ENCODE results near the gene HSPG2.
A peak's percentile ranks its signal among the peaks of the same experiment; 100 is the strongest.

Gene HSPG2

DNA sequence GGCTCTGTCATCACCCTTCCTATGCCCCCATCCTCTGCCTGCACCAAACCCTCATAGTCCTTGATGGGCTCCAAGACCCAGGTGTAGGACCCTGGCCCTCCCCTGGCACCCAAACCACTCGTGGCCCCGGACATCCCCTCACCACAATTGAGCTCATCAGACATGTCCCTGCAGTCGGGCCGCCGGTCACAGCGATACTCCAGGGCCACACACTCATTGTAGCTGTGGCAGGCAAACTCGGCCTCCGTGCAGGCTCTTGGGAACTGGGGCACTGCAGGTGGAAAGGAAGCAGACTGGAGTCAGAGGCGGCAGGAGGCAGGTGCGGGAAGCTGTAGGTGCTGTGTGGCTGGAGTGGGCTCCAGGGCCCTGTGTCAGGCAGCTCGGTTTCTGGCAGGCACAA lies 49.3 kb downstream of the HSPG2 start:
- Histone ChIP-seq H3K27me3 (no peaks in the 10 kb centered on the region), H3K9me3 (no peaks in the 10 kb centered on the region), H3K4me1 (peaks cover 0 to 11% (median under 1%) of the 10 kb centered on the region in 4 donors), H3K27ac (peak overlapping the region in 1 of 2 donors; percentile 9), H3K4me3 (no peak overlapping the region), H3K36me3 (peaks cover 90 to 100% (median 99%) of the 10 kb centered on the region in 3 donors)
- intact Hi-C loops (cut with DNase I; ENCODE audit: low total_unique reads): no loop called here
- no peak for DNase-seq
- TF ChIP-seq CTCF (IDR thresholded peaks at IDR 0.05): no peak

DNA sequence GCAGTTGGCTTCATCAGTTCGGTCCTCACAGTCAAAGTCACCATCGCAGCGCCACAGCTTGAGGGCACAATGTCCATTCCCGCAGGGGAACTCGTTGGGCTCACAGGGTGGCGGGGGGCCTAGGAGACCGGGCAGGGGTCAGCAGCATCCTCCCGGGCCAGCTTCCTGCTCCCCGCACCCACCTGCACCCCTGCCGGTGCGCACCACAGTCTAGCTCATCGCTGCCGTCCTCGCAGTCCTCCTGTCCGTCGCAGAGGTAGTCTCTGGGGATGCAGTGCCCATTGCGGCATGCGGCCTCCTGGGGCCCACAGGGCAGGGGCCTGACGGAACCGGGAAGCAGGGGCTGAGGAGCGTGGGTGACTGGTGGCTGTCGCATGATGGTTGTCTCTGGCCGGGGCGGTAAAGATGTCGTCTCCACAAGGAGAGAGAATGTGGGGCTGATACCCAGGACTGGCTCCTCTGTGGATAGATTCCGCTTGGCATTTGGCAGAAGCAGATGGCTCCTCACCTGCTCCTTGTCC lies 49.8 kb downstream of the HSPG2 start:
- Histone ChIP-seq H3K27me3 (no peaks in the 10 kb centered on the region), H3K9me3 (no peaks in the 10 kb centered on the region), H3K27ac (peak overlapping the region; percentile 22 to 45), H3K36me3 (peaks cover 88 to 100% (median 98%) of the 10 kb centered on the region in 3 donors), H3K4me1 (peaks cover 0 to 5% (median 0%) of the 10 kb centered on the region in 4 donors), H3K4me3 (no peak overlapping the region)
- no peak for DNase-seq
- intact Hi-C loops (cut with DNase I; ENCODE audit: low total_unique reads): no loop called here
- TF ChIP-seq CTCF (IDR thresholded peaks at IDR 0.05): no peak

GRCh38 chr1:21886486-21887215 lies 50.5 kb downstream of the HSPG2 start:
- intact Hi-C loops (cut with DNase I; ENCODE audit: low total_unique reads): no loop called here
- Histone ChIP-seq H3K4me1 (peaks cover 0 to 4% (median 0%) of the 10 kb centered on the region in 4 donors), H3K4me3 (no peak overlapping the region), H3K9me3 (no peaks in the 10 kb centered on the region), H3K36me3 (peaks cover 83 to 100% (median 93%) of the 10 kb centered on the region in 3 donors), H3K27me3 (no peaks in the 10 kb centered on the region), H3K27ac (peak overlapping the region; percentile 22 to 45)
- no peak for TF ChIP-seq CTCF (IDR thresholded peaks at IDR 0.05)
- DNase-seq: no peak

DNA sequence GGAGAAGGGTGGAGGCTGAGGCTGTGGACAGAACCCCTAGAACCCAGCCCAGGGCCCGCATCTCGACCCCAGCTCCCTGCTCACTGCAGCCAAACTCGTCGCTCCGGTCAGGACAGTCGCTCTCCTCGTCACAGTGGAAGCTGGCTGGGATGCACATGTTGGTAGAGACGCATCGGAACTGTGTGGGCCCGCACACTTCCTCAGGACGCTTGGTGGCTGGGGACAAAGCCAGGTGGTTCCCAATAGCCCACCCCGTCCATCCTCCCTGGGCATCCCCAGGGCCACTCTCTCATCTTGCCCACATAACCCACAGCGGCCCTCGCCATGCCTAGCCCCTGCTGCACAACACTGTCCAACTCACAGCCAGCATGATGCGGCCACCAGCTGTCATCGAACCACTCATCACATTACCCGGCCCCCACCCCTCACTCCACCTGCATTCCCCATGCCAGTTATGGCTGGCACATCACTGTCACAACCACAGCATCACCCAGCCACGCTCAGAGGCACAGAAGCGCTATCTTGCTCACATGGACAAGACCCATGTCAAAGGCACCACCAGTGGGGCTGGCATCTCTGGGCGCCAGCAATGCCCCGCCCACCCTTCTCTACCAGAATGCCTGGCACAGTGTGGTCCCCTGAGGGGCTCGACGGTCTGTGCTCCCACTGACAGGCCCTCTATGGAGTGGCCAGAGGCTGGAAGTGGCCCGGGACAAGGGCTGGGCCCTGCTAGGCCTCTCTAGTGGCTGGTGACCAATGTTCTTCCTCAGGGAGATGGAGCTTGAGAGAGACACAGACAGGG lies 51.7 kb downstream of the HSPG2 start:
- intact Hi-C loops (cut with DNase I; ENCODE audit: low total_unique reads): no loop called here
- DNase-seq: no peak
- H3K4me3 ChIP-seq: no peak overlapping the region
- H3K4me1 ChIP-seq: no peaks in the 10 kb centered on the region
- peak overlapping the region; percentile 12 to 45 for H3K27ac ChIP-seq
- no peaks in the 10 kb centered on the region for H3K9me3 ChIP-seq
- no peak for TF ChIP-seq CTCF (IDR thresholded peaks at IDR 0.05)
- H3K36me3 ChIP-seq: peaks cover 84 to 100% (median 93%) of the 10 kb centered on the region in 3 donors
- H3K27me3 ChIP-seq: no peaks in the 10 kb centered on the region

- H3K4me3 ChIP-seq: no peak overlapping the region
- H3K9me3 ChIP-seq: no peaks in the 10 kb centered on the region
- no peaks in the 10 kb centered on the region for H3K27me3 ChIP-seq
- peak overlapping the region; percentile 12 to 45 for H3K27ac ChIP-seq
- intact Hi-C loops (cut with DNase I; ENCODE audit: low total_unique reads): no loop called here
- peaks cover 84 to 100% (median 93%) of the 10 kb centered on the region in 3 donors for H3K36me3 ChIP-seq
- no peak for DNase-seq
- no peak for TF ChIP-seq CTCF (IDR thresholded peaks at IDR 0.05)
- H3K4me1 ChIP-seq: no peaks in the 10 kb centered on the region
These were observed 52.5 kb downstream of the HSPG2 start for GRCh38 chr1:21884456-21885235.

Data from tibial artery (tissue), 4 donors.